Measurements from ENCODE around the gene LGI2.
A peak's percentile ranks its signal among the peaks of the same experiment; 100 is the strongest.

Gene LGI2

GRCh38 chr4:25030277-25031076, at the start of gene LGI2:
Gene LGI2 (minus strand): TSS chr4:25030946. CDS start chr4:25030693, 253 bp downstream.
- H3K4me3 ChIP-seq (ENCODE audit: low read length), result peak within 1 kb of the TSS; percentile 37
- no peak for DNase-seq (ENCODE audit: low read depth)
- no peak for TF ChIP-seq CTCF (conservative IDR thresholded peaks at IDR 0.05; ENCODE audit: low read depth, low read length)

- no peak overlapping the region for H3K4me3 ChIP-seq (ENCODE audit: low read length)
- no peak for TF ChIP-seq CTCF (conservative IDR thresholded peaks at IDR 0.05; ENCODE audit: low read depth, low read length)
- DNase-seq (ENCODE audit: low read depth), result no peak
Observed at GRCh38 chr4:25078523-25078922, 47.8 kb upstream of the LGI2 start.

- DNase-seq (ENCODE audit: low read depth), result no peak
- no peak overlapping the region for H3K4me3 ChIP-seq (ENCODE audit: low read length)
- no peak for TF ChIP-seq CTCF (conservative IDR thresholded peaks at IDR 0.05; ENCODE audit: low read depth, low read length)
Observed at GRCh38 chr4:25076625-25077398, 46.1 kb upstream of the LGI2 start.

GRCh38 chr4:25075851-25076250, 45.1 kb upstream of the LGI2 start:
- TF ChIP-seq CTCF (conservative IDR thresholded peaks at IDR 0.05; ENCODE audit: low read depth, low read length), result no peak
- H3K4me3 ChIP-seq (ENCODE audit: low read length), result no peak overlapping the region
- no peak for DNase-seq (ENCODE audit: low read depth)

GRCh38 chr4:25075129-25075528, 44.4 kb upstream of the LGI2 start:
- H3K4me3 ChIP-seq (ENCODE audit: low read length), result no peak overlapping the region
- TF ChIP-seq CTCF (conservative IDR thresholded peaks at IDR 0.05; ENCODE audit: low read depth, low read length), result no peak
- no peak for DNase-seq (ENCODE audit: low read depth)

- no peak for TF ChIP-seq CTCF (conservative IDR thresholded peaks at IDR 0.05; ENCODE audit: low read depth, low read length)
- no peak for DNase-seq (ENCODE audit: low read depth)
Observed at GRCh38 chr4:25070545-25070944, 39.8 kb upstream of the LGI2 start.

More at GRCh38 chr4:25070545-25070944, 39.8 kb upstream of the LGI2 start:
- no peak overlapping the region for H3K4me3 ChIP-seq (ENCODE audit: low read length)

All from retinal pigment epithelial cell (primary cell).